Liver (tissue), 9 donors: ENCODE measurements around the gene ADK. TPM values are rescaled to one million over a fixed set of nuclear protein-coding genes. Genes with fewer than 3 reads are reported as not detected.

Experiments used
- DNase-seq: peaks from one replicate; pipeline ENCODE4 v3.0.0-alpha.2; 2017; ENCODE audit warnings: low spot score
- H3K27ac ChIP-seq, 2 donors: one replicate each; pipeline ENCODE4 v1.7.0; 2013; ENCODE audit warnings: inconsistent platforms in 2 of 2, low read length in 2 of 2, control low read depth in 1 of 2, low read depth in 1 of 2, mild to moderate bottlenecking in 1 of 2
- H3K27me3 ChIP-seq, 4 donors: one replicate each; pipeline versions ENCODE4 v1.6.1 to v1.7.0; 2013; ENCODE audit warnings: low read length in 3 of 4, inconsistent platforms in 1 of 4, mild to moderate bottlenecking in 1 of 4, moderate library complexity in 1 of 4; ENCODE audit not compliant: control insufficient read depth in 4 of 4, insufficient read depth in 4 of 4
- H3K36me3 ChIP-seq, 4 donors: one replicate each; pipeline versions ENCODE4 v1.6.1 to v1.7.0; 2013; ENCODE audit warnings: low read length in 3 of 4, mild to moderate bottlenecking in 3 of 4, low read depth in 1 of 4, moderate library complexity in 1 of 4; ENCODE audit not compliant: control insufficient read depth in 4 of 4, insufficient read depth in 3 of 4
- H3K4me1 ChIP-seq, 4 donors: one replicate each; pipeline versions ENCODE4 v1.6.1 to v1.7.0; 2013; ENCODE audit warnings: low read length in 3 of 4, mild to moderate bottlenecking in 3 of 4, moderate library complexity in 1 of 4; ENCODE audit not compliant: control insufficient read depth in 4 of 4, insufficient read depth in 4 of 4
- H3K4me3 ChIP-seq, 3 donors: one replicate each; pipeline versions ENCODE4 v1.6.1 to v1.7.0; 2013; ENCODE audit warnings: low read length in 3 of 3, control low read depth in 1 of 3, low read depth in 1 of 3, mild to moderate bottlenecking in 1 of 3
- H3K9ac ChIP-seq, 2 donors: one replicate each; pipeline ENCODE4 v1.7.0; 2013; ENCODE audit warnings: low read length in 2 of 2, mild to moderate bottlenecking in 2 of 2, moderate library complexity in 2 of 2, control low read depth in 1 of 2, low read depth in 1 of 2
- H3K9me3 ChIP-seq, 4 donors: one replicate each; pipeline versions ENCODE4 v1.6.1 to v1.7.0; 2013; ENCODE audit warnings: low read length in 3 of 4; ENCODE audit not compliant: control insufficient read depth in 4 of 4
- ATF3 ChIP-seq: IDR thresholded peaks from 2 replicates; pipeline ENCODE4 v1.6.1; 2016; ENCODE audit warnings: antibody characterized with exemption
- CTCF ChIP-seq: fragments of 150-350 bp; IDR thresholded peaks from 2 replicates; pipeline ENCODE4 v1.5.1; 2017; ENCODE audit warnings: improper control_type of control experiment, low read depth, low read length; ENCODE audit not compliant: missing input control
- EGR1 ChIP-seq, 2 donors: IDR thresholded peaks; 2 replicates each; pipeline ENCODE4 v1.6.1; 2016 to 2018; ENCODE audit warnings: antibody characterized with exemption in 2 of 2, low read depth in 2 of 2
- FOXA1 ChIP-seq: IDR thresholded peaks from 2 replicates; pipeline ENCODE4 v1.6.1; 2016; ENCODE audit warnings: antibody characterized with exemption
- FOXA2 ChIP-seq: IDR thresholded peaks from 2 replicates; pipeline ENCODE4 v1.6.1; 2016; ENCODE audit warnings: antibody characterized with exemption
- GABPA ChIP-seq, 2 donors: IDR thresholded peaks in 1 of 2; conservative IDR thresholded peaks in 1 of 2; 2 replicates each; pipeline ENCODE4 v1.6.1; 2016; ENCODE audit warnings: antibody characterized with exemption in 2 of 2, mild to moderate bottlenecking in 1 of 2, moderate library complexity in 1 of 2
- HNF4A ChIP-seq, 2 donors: conservative IDR thresholded peaks; 2 replicates each; pipeline ENCODE4 v1.6.1; 2016; ENCODE audit warnings: antibody characterized with exemption in 2 of 2, mild to moderate bottlenecking in 2 of 2
- HNF4G ChIP-seq: IDR thresholded peaks from 2 replicates; pipeline ENCODE4 v1.6.1; 2016; ENCODE audit warnings: antibody characterized with exemption
- JUND ChIP-seq, 2 donors: IDR thresholded peaks; 2 replicates each; pipeline ENCODE4 v1.6.1; 2016; ENCODE audit warnings: antibody characterized with exemption in 2 of 2
- MAX ChIP-seq: IDR thresholded peaks from 2 replicates; pipeline ENCODE4 v1.6.1; 2016; ENCODE audit warnings: antibody characterized with exemption
- NR2F2 ChIP-seq: IDR thresholded peaks from 2 replicates; pipeline ENCODE4 v1.6.1; 2016; ENCODE audit warnings: antibody characterized with exemption
- RAD21 ChIP-seq, 2 donors: IDR thresholded peaks; 2 replicates each; pipeline ENCODE4 v1.6.1; 2016; ENCODE audit warnings: antibody characterized with exemption in 2 of 2, mild to moderate bottlenecking in 2 of 2
- REST ChIP-seq: IDR thresholded peaks from 2 replicates; pipeline ENCODE4 v1.6.1; 2016; ENCODE audit warnings: antibody characterized with exemption, mild to moderate bottlenecking
- RXRA ChIP-seq, 2 donors: IDR thresholded peaks; 2 replicates each; pipeline ENCODE4 v1.6.1; 2017 to 2018; ENCODE audit warnings: antibody characterized with exemption in 2 of 2, mild to moderate bottlenecking in 1 of 2
- SP1 ChIP-seq: IDR thresholded peaks from 2 replicates; pipeline ENCODE4 v1.6.1; 2018; ENCODE audit warnings: antibody characterized with exemption, mild to moderate bottlenecking
- TAF1 ChIP-seq: conservative IDR thresholded peaks from 2 replicates; pipeline ENCODE4 v1.6.1; 2016; ENCODE audit warnings: antibody characterized with exemption, mild to moderate bottlenecking
- YY1 ChIP-seq: IDR thresholded peaks from 2 replicates; pipeline ENCODE4 v1.6.1; 2016; ENCODE audit warnings: antibody characterized with exemption, mild to moderate bottlenecking
- ZBTB33 ChIP-seq: IDR thresholded peaks from 2 replicates; pipeline ENCODE4 v1.6.1; 2016; ENCODE audit warnings: antibody characterized with exemption
- WGBS: extraction: QIAGEN DNeasy Blood & Tissue Kit; methylation state at CpG from one replicate; pipeline ENCODE4 v1.1.7; 2013; 5-methylcytosine and 5-hydroxymethylcytosine counted together
- polyA plus RNA-seq, 2 donors: library from polyadenylated mRNA; stranded (reverse) in 1 of 2; unstranded in 1 of 2; fragments of 200-250 nt in 1 of 2; fragments of >200 nt in 1 of 2; fragmentation: Nextera tagmentation in 1 of 2; extraction: Ambion mirVana in 1 of 2; gene quantifications; one replicate each; pipeline versions ENCODE4 v1.2.1 to v1.2.3, GENCODE V29; 2013 to 2015
- total RNA-seq, 2 donors: library from RNA; depleted of rRNA; stranded (reverse); fragments of >200 nt; gene quantifications; one replicate each; pipeline ENCODE4 v1.2.3, GENCODE V29; 2014
- donor health status: healthy.
- donor health status: healthy.
- donor health status: healthy.
- donor health status: healthy.
- donor health status: healthy.

The ADK gene
- total and polyA plus RNA-seq, 4 donors: 18.0 to 110 (median 65.5) TPM

- TF ChIP-seq JUND (IDR thresholded peaks at IDR 0.05): peak; percentile 28 to 89
- peak; percentile 74 for TF ChIP-seq HNF4G
- peak; percentile 81 to 87 for TF ChIP-seq RXRA (IDR thresholded peaks at IDR 0.05)
- TF ChIP-seq FOXA2: peak; percentile 42
- peak; percentile 47 for TF ChIP-seq TAF1
- peak; percentile 72 for TF ChIP-seq ZBTB33
- no peak for TF ChIP-seq NR2F2
- peak; percentile 71 for TF ChIP-seq SP1
- TF ChIP-seq CTCF: no peak
- no peak for TF ChIP-seq GABPA (IDR thresholded peaks at IDR 0.05 in 1 of 2, conservative IDR thresholded peaks at IDR 0.05 in 1 of 2)
- peak; percentile 95 for TF ChIP-seq YY1
- TF ChIP-seq ATF3: peak; percentile 58
- TF ChIP-seq HNF4A (conservative IDR thresholded peaks at IDR 0.05): peak; percentile 91 to 92
- peak; percentile 82 for TF ChIP-seq MAX
- TF ChIP-seq EGR1 (IDR thresholded peaks at IDR 0.05; ENCODE audit: low read depth in 2 of 2): peak in 1 of 2 donors; percentile 47
- peak; percentile 39 for TF ChIP-seq FOXA1
- peak in 1 of 2 donors; percentile 47 for TF ChIP-seq RAD21 (IDR thresholded peaks at IDR 0.05)
- TF ChIP-seq REST: peak; percentile 36
- DNase-seq: peak; percentile 64
- H3K27ac ChIP-seq: peak overlapping the region; percentile 96 to 99
- WGBS: 6% methylated on average over 13 of the region's 13 CpGs
- peak overlapping the region; percentile 76 to 96 for H3K9ac ChIP-seq
- H3K4me3 ChIP-seq: peak overlapping the region; percentile 81 to 87 (median 85)
- H3K36me3 ChIP-seq: no peaks in the 10 kb centered on the region
- no peaks in the 10 kb centered on the region for H3K9me3 ChIP-seq
- peaks cover 4 to 49% (median 24%) of the 10 kb centered on the region in 4 donors for H3K4me1 ChIP-seq
- H3K27me3 ChIP-seq: no peaks in the 10 kb centered on the region
Measured at GRCh38 chr10:74177140-74177677, 26.2 kb downstream of the ADK start.
